ENCODE data around the gene TBC1D1.

The TBC1D1 gene

GRCh38 chr4:38003102-38003501 lies 112.2 kb downstream of the TBC1D1 start:
- TF ChIP-seq, protein P1, sequence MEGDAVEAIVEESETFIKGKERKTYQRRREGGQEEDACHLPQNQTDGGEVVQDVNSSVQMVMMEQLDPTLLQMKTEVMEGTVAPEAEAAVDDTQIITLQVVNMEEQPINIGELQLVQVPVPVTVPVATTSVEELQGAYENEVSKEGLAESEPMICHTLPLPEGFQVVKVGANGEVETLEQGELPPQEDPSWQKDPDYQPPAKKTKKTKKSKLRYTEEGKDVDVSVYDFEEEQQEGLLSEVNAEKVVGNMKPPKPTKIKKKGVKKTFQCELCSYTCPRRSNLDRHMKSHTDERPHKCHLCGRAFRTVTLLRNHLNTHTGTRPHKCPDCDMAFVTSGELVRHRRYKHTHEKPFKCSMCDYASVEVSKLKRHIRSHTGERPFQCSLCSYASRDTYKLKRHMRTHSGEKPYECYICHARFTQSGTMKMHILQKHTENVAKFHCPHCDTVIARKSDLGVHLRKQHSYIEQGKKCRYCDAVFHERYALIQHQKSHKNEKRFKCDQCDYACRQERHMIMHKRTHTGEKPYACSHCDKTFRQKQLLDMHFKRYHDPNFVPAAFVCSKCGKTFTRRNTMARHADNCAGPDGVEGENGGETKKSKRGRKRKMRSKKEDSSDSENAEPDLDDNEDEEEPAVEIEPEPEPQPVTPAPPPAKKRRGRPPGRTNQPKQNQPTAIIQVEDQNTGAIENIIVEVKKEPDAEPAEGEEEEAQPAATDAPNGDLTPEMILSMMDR (conservative IDR thresholded peaks at IDR 0.05; ENCODE audit: low read length) = no peak
- no peak overlapping the region for H3K4me3 ChIP-seq (ENCODE audit: low read length)
- no peak for DNase-seq (ENCODE audit: low read depth)

- DNase-seq (ENCODE audit: low read depth) = no peak
- TF ChIP-seq, protein P1 (conservative IDR thresholded peaks at IDR 0.05; ENCODE audit: low read length) = no peak
- H3K4me3 ChIP-seq (ENCODE audit: low read length) = no peak overlapping the region
Observed at GRCh38 chr4:38003628-38004027, 112.7 kb downstream of the TBC1D1 start.

- TF ChIP-seq, protein P1 (conservative IDR thresholded peaks at IDR 0.05; ENCODE audit: low read length) = no peak
- peak; percentile 23 for DNase-seq (ENCODE audit: low read depth)
Observed at GRCh38 chr4:38004062-38004461, 113.2 kb downstream of the TBC1D1 start.

DNA sequence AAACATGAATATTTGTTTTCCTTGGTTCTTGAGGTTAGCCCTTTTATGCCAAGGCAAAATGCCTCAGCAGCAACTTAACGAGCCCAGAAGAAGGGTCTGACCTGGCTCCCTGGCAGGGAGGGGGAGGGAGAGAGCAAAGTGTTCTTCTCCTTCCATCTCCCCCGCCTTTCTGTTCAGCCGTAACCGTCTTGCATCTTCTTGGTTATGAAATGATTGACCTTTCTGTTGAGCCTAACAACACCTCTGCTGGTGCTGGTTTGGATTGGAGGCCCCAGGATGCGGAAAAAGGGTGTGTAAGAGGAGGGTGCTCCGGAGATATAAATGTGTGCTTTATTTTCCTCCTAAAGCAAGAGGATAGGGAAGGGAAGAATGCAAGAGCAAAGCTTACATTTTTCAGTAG lies 114.0 kb downstream of the TBC1D1 start:
- no peak overlapping the region for H3K4me3 ChIP-seq (ENCODE audit: low read length)
- TF ChIP-seq, protein P1 (conservative IDR thresholded peaks at IDR 0.05; ENCODE audit: low read length) = no peak
- DNase-seq (ENCODE audit: low read depth) = no peak

More at GRCh38 chr4:38004062-38004461, 113.2 kb downstream of the TBC1D1 start:
- H3K4me3 ChIP-seq (ENCODE audit: low read length) = no peak overlapping the region

DNA sequence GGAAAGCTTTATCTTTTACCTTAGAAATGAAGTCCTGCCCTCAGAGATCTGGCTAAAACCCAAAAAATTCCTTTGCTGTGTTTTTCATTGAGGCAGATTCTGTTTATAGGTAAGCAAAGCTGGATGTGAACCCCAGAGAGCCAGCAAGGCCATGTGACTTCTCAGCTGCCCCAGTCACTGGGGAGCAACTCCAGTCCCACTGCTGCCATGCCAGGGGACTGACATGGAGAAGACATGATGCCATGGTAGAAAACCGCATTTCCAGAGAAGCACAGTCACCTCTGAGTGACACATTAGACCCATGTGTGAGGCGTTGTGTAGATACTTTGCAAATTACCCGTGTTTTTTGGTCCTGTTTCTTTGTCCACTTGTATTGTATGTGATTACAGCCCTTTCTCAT lies 114.8 kb downstream of the TBC1D1 start:
- TF ChIP-seq, protein P1 (conservative IDR thresholded peaks at IDR 0.05; ENCODE audit: low read length) = no peak
- no peak overlapping the region for H3K4me3 ChIP-seq (ENCODE audit: low read length)
- no peak for DNase-seq (ENCODE audit: low read depth)

DNA sequence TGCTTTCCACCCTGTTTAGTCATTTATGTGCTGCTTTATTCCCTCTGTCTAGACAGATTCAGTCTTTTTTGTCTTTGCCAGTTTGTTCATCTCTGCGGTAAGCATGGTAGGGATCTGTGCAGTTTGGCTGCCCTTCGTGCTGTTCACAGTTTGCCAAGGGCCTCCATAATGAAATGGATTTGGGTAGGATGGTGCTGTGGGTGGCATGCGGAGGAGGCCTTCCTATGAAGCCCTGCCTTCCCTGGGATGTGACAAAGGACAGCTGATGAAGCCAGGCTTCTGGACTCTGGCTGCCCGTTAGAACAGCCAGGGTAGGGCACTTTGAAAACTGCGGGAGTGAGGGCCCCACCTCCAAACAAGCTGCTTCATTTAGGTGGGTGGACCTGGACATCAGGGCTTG lies 116.8 kb downstream of the TBC1D1 start:
- DNase-seq (ENCODE audit: low read depth) = no peak
- TF ChIP-seq, protein P1 (conservative IDR thresholded peaks at IDR 0.05; ENCODE audit: low read length) = no peak
- no peak overlapping the region for H3K4me3 ChIP-seq (ENCODE audit: low read length)

- TF ChIP-seq, protein P1 (conservative IDR thresholded peaks at IDR 0.05; ENCODE audit: low read length) = no peak
- no peak overlapping the region for H3K4me3 ChIP-seq (ENCODE audit: low read length)
- no peak for DNase-seq (ENCODE audit: low read depth)
Observed at GRCh38 chr4:38008571-38009021, 117.7 kb downstream of the TBC1D1 start.

Measured in AG10803 (cell line).